H1 (cell line): Measurements from ENCODE around the gene HSPA4L. TPM values are rescaled to one million over a fixed set of nuclear protein-coding genes. Genes with fewer than 3 reads are reported as not detected.

Experiments used
- CTCF ChIA-PET: fragments of 300-600 bp; sonication (Branson Sonifier 250); formaldehyde crosslinking; loops from one replicate; lab custom pipeline; 2021; ENCODE audit not compliant: partially characterized antibody; lab: Charles Lee
- POLR2A ChIA-PET: fragments of 300-600 bp; sonication (Branson Sonifier 250); formaldehyde crosslinking; loops from one replicate; lab custom pipeline; 2021; ENCODE audit warnings: inconsistent platforms; ENCODE audit not compliant: partially characterized antibody; lab: Charles Lee
- DNase-seq, 2 experiments: peaks; one replicate each; pipeline versions ENCODE4 v3.0.0 to v3.0.0-alpha.2; 2010 to 2022; ENCODE audit warnings: low spot score in 2 of 2, low read depth in 1 of 2, mixed read lengths in 1 of 2
- FAIRE-seq: peaks from 2 replicates; lab custom pipeline; 2011; peaks lifted over from hg19 to GRCh38; lab: Jason Lieb, UNC
- H2AFZ ChIP-seq: 2 replicates; pipeline ENCODE4 v1.8.1; 2012; ENCODE audit warnings: low read length, inconsistent platforms
- H2AK5ac ChIP-seq: 2 replicates; pipeline ENCODE4 v1.6.1; 2013; ENCODE audit warnings: low read depth, low read length
- H2BK120ac ChIP-seq: replicated peaks from 2 replicates; pipeline ENCODE3; 2013; ENCODE audit warnings: low read depth, low read length, inconsistent platforms
- H2BK12ac ChIP-seq: 2 replicates; pipeline ENCODE4 v1.6.1; 2013; ENCODE audit warnings: low read depth, low read length
- H2BK15ac ChIP-seq: 2 replicates; pipeline ENCODE4 v1.6.1; 2013; ENCODE audit warnings: low read length
- H2BK20ac ChIP-seq: 2 replicates; pipeline ENCODE4 v1.6.1; 2013; ENCODE audit warnings: low read length
- H2BK5ac ChIP-seq: 2 replicates; pipeline ENCODE4 v1.6.1; 2013; ENCODE audit warnings: low read depth, low read length
- H3K14ac ChIP-seq: 2 replicates; pipeline ENCODE4 v1.6.1; 2013; ENCODE audit warnings: inconsistent platforms; ENCODE audit not compliant: insufficient read length
- H3K18ac ChIP-seq: 2 replicates; pipeline ENCODE4 v1.6.1; 2013; ENCODE audit warnings: low read length; ENCODE audit errors: extremely low read depth
- H3K23ac ChIP-seq: 2 replicates; pipeline ENCODE4 v1.6.1; 2013; ENCODE audit warnings: inconsistent platforms; ENCODE audit not compliant: insufficient read length
- H3K23me2 ChIP-seq: 2 replicates; pipeline ENCODE4 v1.6.1; 2013; ENCODE audit warnings: low read depth, low read length
- H3K27ac ChIP-seq: 2 replicates; pipeline ENCODE4 v1.6.1; 2011; ENCODE audit warnings: low read depth, low read length, inconsistent platforms
- H3K27me3 ChIP-seq, 4 experiments: replicated peaks in 1 of 4; 1 replicate in 1 of 4; 2 replicates in 3 of 4; pipeline versions ENCODE4 v1.6.1 to v1.8.1; 2011 to 2013; ENCODE audit warnings: low read length in 3 of 4, mild to moderate bottlenecking in 3 of 4, inconsistent platforms in 2 of 4, mixed read lengths in 2 of 4, moderate library complexity in 1 of 4; ENCODE audit not compliant: control insufficient read depth in 3 of 4, insufficient read depth in 3 of 4; ENCODE audit errors: extremely low read depth in 1 of 4
- H3K36me3 ChIP-seq, 4 experiments: 2 replicates each; pipeline versions ENCODE4 v1.6.1 to v1.8.1; 2011 to 2013; ENCODE audit warnings: mild to moderate bottlenecking in 4 of 4, low read length in 3 of 4, moderate library complexity in 2 of 4, control low read depth in 1 of 4, inconsistent platforms in 1 of 4; ENCODE audit not compliant: insufficient read depth in 4 of 4, control insufficient read depth in 2 of 4
- H3K4ac ChIP-seq: replicated peaks from 2 replicates; pipeline ENCODE3; 2013; ENCODE audit warnings: low read length, low read depth, mixed read lengths, inconsistent platforms; ENCODE audit not compliant: insufficient read length
- H3K4me1 ChIP-seq, 4 experiments: replicated peaks in 1 of 4; 1 replicate in 1 of 4; 2 replicates in 3 of 4; pipeline versions ENCODE4 v1.6.1 to v1.8.1; 2011 to 2013; ENCODE audit warnings: low read length in 3 of 4, inconsistent platforms in 2 of 4, mixed read lengths in 1 of 4; ENCODE audit not compliant: insufficient read depth in 4 of 4, control insufficient read depth in 3 of 4
- H3K4me2 ChIP-seq, 2 experiments: 2 replicates each; pipeline versions ENCODE4 v1.6.1 to v1.8.1; 2011 to 2013; ENCODE audit warnings: low read depth in 2 of 2, low read length in 2 of 2, control low read depth in 1 of 2, inconsistent platforms in 1 of 2, mild to moderate bottlenecking in 1 of 2; ENCODE audit not compliant: insufficient read depth in 1 of 2
- H3K4me3 ChIP-seq, 4 experiments: fragments of 200-600, 300-600 bp in 1 of 4; sonication (generic), shearing (Covaris generic), sonication (Bioruptor Twin) in 1 of 4; 2 replicates each; pipeline versions ENCODE4 v1.5.1 to v1.8.1; 2011 to 2016; ENCODE audit warnings: low read length in 4 of 4, low read depth in 3 of 4, control low read depth in 2 of 4, inconsistent platforms in 2 of 4, mild to moderate bottlenecking in 2 of 4, mixed read lengths in 1 of 4, moderate library complexity in 1 of 4; ENCODE audit not compliant: insufficient read depth in 2 of 4; ENCODE audit errors: extremely low read depth in 1 of 4
- H3K56ac ChIP-seq: replicated peaks from 2 replicates; pipeline ENCODE3; 2013; ENCODE audit warnings: low read depth, mild to moderate bottlenecking, mixed read lengths, low read length, inconsistent platforms; ENCODE audit not compliant: insufficient read length
- H3K79me1 ChIP-seq: 2 replicates; pipeline ENCODE4 v1.6.1; 2013; ENCODE audit warnings: low read depth, low read length, control low read depth
- H3K79me2 ChIP-seq, 2 experiments: 2 replicates each; pipeline versions ENCODE4 v1.6.1 to v1.8.1; 2012 to 2013; ENCODE audit warnings: low read length in 2 of 2, mild to moderate bottlenecking in 2 of 2, inconsistent platforms in 1 of 2; ENCODE audit not compliant: insufficient read depth in 2 of 2, control insufficient read depth in 1 of 2
- H3K9ac ChIP-seq, 4 experiments: replicated peaks in 1 of 4; 1 replicate in 1 of 4; 2 replicates in 3 of 4; pipeline versions ENCODE4 v1.6.1 to v1.8.1; 2011 to 2013; ENCODE audit warnings: low read depth in 3 of 4, low read length in 3 of 4, control low read depth in 2 of 4, mild to moderate bottlenecking in 2 of 4, moderate library complexity in 2 of 4, inconsistent platforms in 1 of 4; ENCODE audit errors: extremely low read depth in 1 of 4
- H3K9me3 ChIP-seq, 2 experiments: 2 replicates each; pipeline versions ENCODE4 v1.6.1 to v1.8.1; 2012 to 2013; ENCODE audit warnings: mild to moderate bottlenecking in 2 of 2, moderate library complexity in 2 of 2, control low read depth in 1 of 2, inconsistent platforms in 1 of 2, low read depth in 1 of 2, low read length in 1 of 2, mixed read lengths in 1 of 2; ENCODE audit not compliant: insufficient read depth in 2 of 2
- H4K20me1 ChIP-seq, 2 experiments: replicated peaks in 1 of 2; 2 replicates each; pipeline versions ENCODE3 to v1.8.1; 2011 to 2013; ENCODE audit warnings: inconsistent platforms in 2 of 2, low read length in 2 of 2, mild to moderate bottlenecking in 1 of 2; ENCODE audit not compliant: insufficient read depth in 2 of 2, control insufficient read depth in 1 of 2
- H4K5ac ChIP-seq: 2 replicates; pipeline ENCODE4 v1.6.1; 2013; ENCODE audit warnings: low read length, low read depth, mixed read lengths, inconsistent platforms; ENCODE audit not compliant: insufficient read length
- H4K8ac ChIP-seq: 2 replicates; pipeline ENCODE4 v1.8.0; 2013; ENCODE audit warnings: mild to moderate bottlenecking, moderate library complexity, low read length, inconsistent platforms; ENCODE audit not compliant: insufficient read depth; ENCODE audit errors: extremely low read depth
- H4K91ac ChIP-seq: replicated peaks from 2 replicates; pipeline ENCODE3; 2013; ENCODE audit warnings: low read length, mixed read lengths, inconsistent platforms; ENCODE audit not compliant: insufficient read length
- CTCF ChIP-seq, 3 experiments: IDR thresholded peaks; 1 replicate in 2 of 3; 2 replicates in 1 of 3; pipeline versions ENCODE4 v1.5.1 to v1.6.1; 2011; ENCODE audit warnings: low read length in 3 of 3, mild to moderate bottlenecking in 3 of 3, inconsistent platforms in 2 of 3, low read depth in 1 of 3, moderate library complexity in 1 of 3; ENCODE audit not compliant: insufficient read depth in 1 of 3; ENCODE audit errors: control extremely low read depth in 1 of 3
- JUN ChIP-seq: IDR thresholded peaks from 2 replicates; pipeline ENCODE4 v1.6.1; 2011; ENCODE audit warnings: low read depth, mild to moderate bottlenecking, improper control_type of control experiment, low read length
- SAP30 ChIP-seq: fragments of 300-600 bp; sonication (generic); IDR thresholded peaks from 2 replicates; pipeline ENCODE4 v1.7.1; 2012; ENCODE audit warnings: low read length, moderate library complexity, mild to moderate bottlenecking, inconsistent platforms; ENCODE audit not compliant: insufficient read depth, insufficient replicate concordance
- WGBS, 2 experiments: shearing (Covaris generic) in 1 of 2; methylation state at CpG; one replicate each; pipeline versions ENCODE4 v1.1.6 to v1.1.7; 2013 to 2015; ENCODE audit warnings: low lambda C conversion rate in 2 of 2, mixed read lengths in 2 of 2, inconsistent platforms in 1 of 2, low coverage in 1 of 2, missing lambda C conversion rate in 1 of 2; ENCODE audit not compliant: insufficient replicate concordance in 2 of 2, insufficient coverage in 1 of 2, insufficient read length in 1 of 2; ENCODE audit errors: extremely low coverage in 1 of 2, missing lambda C conversion rate in 1 of 2; 5-methylcytosine and 5-hydroxymethylcytosine counted together
- long read RNA-seq, 2 experiments: library from RNA in 1 of 2; library from capped mRNA in 1 of 2; stranded (forward); transcript quantifications; one replicate each; pipeline ENCODE4 v2.0.0, GENCODE V29; 2021; ENCODE audit warnings: inconsistent platforms in 1 of 2
- polyA minus RNA-seq, 3 experiments: library from RNA; depleted of rRNA, polyadenylated mRNA; stranded (reverse); fragments of >200 nt; gene quantifications; 1 replicate in 2 of 3; 2 replicates in 1 of 3; pipeline ENCODE4 v1.2.3, GENCODE V29; 2011
- polyA plus RNA-seq, 7 experiments: library from polyadenylated mRNA; depleted of rRNA in 3 of 7; stranded (reverse) in 5 of 7; unstranded in 2 of 7; fragments of >200 nt in 5 of 7; fragments of 200-250 nt in 2 of 7; gene quantifications; 1 replicate in 5 of 7; 2 replicates in 1 of 7; 4 replicates in 1 of 7; pipeline versions ENCODE4 v1.2.1 to v1.2.3, GENCODE V29; 2011 to 2013; ENCODE audit warnings: missing spikeins in 2 of 7, mixed read lengths in 2 of 7
- total RNA-seq: library from RNA; stranded (reverse); fragmentation: NEBNext Ultra II Directional; extraction: Animal tissue kit (Norgen Biotek cat#: 25700); gene quantifications from 2 replicates; pipeline ENCODE4 v1.2.1, GENCODE V29; 2021
- TF ChIP-seq, protein P1 (sequence below): IDR thresholded peaks from 2 replicates; pipeline ENCODE4 v1.6.1; 2012; ENCODE audit warnings: inconsistent platforms

The HSPA4L gene
- 4.6 and 4.7 TPM in 2 replicates for total RNA-seq
- 0.65 and 1.0 TPM in 2 replicates for polyA plus RNA-seq (2011; rRNA removed)
- polyA plus RNA-seq (2011; cell fraction: cytosol; rRNA removed), result 1.5 TPM
- 1.1 TPM for polyA plus RNA-seq (2011; cell fraction: nucleus; rRNA removed)
- 2.3 to 4.0 TPM (median 2.6 TPM) in 4 replicates for polyA plus RNA-seq (2012, experiment 1 of 2)
- polyA plus RNA-seq (2012, experiment 2 of 2), result 0.09 TPM
- 3.0 TPM for polyA plus RNA-seq (2013, experiment 1 of 2)
- polyA plus RNA-seq (2013, experiment 2 of 2), result 3.2 TPM
- 4.1 and 5.8 TPM in 2 replicates for polyA minus RNA-seq (2011; rRNA and poly(A)+ RNA removed)
- 1.5 TPM for polyA minus RNA-seq (2011; cell fraction: cytosol; rRNA and poly(A)+ RNA removed)
- 6.1 TPM for polyA minus RNA-seq (2011; cell fraction: nucleus; rRNA and poly(A)+ RNA removed)
- long read RNA-seq, experiment 1, partial matches to known transcripts, result 1 of 2 reads
- long read RNA-seq, experiment 1, other reads (novel, unspliced or antisense), result 1 of 2 reads
- long read RNA-seq, experiment 2, full-length matches to known transcripts, result 1 of 1 reads
- long read RNA-seq, experiment 2, partial matches to known transcripts, result 0 of 1 reads
- long read RNA-seq, experiment 2, other reads (novel, unspliced or antisense), result 0 of 1 reads

GRCh38 chr4:127782275-127783025 is at the start of gene HSPA4L:
TSS of gene HSPA4L (plus strand) at chr4:127782322. CDS start at chr4:127782551, 229 bp downstream.
- peaks cover 7 to 34% (median 25%) of the 10 kb centered on the region in 4 experiments for H3K27me3 ChIP-seq
- H3K56ac ChIP-seq, result no peak within 1 kb of the TSS
- no peak within 1 kb of the TSS for H2BK120ac ChIP-seq
- WGBS, 2 experiments, result 4% methylated on average over 53 of the region's 63 CpGs; no CpG with 5 or more reads in 1 of the 2 experiments
- no peak within 1 kb of the TSS for H4K91ac ChIP-seq
- peak within 1 kb of the TSS; percentile 25; the same call in 1 of the 2 replicates for H2BK15ac ChIP-seq
- H4K8ac ChIP-seq, result peak within 1 kb of the TSS; percentile 97; the same call in 1 of the 2 replicates
- peak within 1 kb of the TSS; percentile 72 for H3K18ac ChIP-seq
- no peaks in the 10 kb centered on the region for H3K36me3 ChIP-seq
- no peaks in the 10 kb centered on the region for H3K9me3 ChIP-seq
- no peaks in the 10 kb centered on the region for H4K20me1 ChIP-seq
- peaks cover 0 to 8% (median 1%) of the 10 kb centered on the region in 4 experiments; a peak in 5 of 7 replicates for H3K4me1 ChIP-seq
- DNase-seq (no peak), FAIRE-seq (no peak)
- POLR2A ChIA-PET, result interaction anchor here (0.6 to 1.8 kb wide), 11 partner anchors 9 to 1871 kb away, joined by 3 to 11 read pairs (median 3); partner anchors contain the start of genes ABHD18, MFSD8 and PLK4
- no peak within 1 kb of the TSS for H3K14ac ChIP-seq
- no peak within 1 kb of the TSS for H3K27ac ChIP-seq
- peak within 1 kb of the TSS; percentile 99 for H2AFZ ChIP-seq
- CTCF ChIA-PET, result interaction anchor here (0.5 to 1.3 kb wide), 12 partner anchors 32 to 355 kb away, joined by 3 to 7 read pairs (median 3); no protein-coding TSS in a partner anchor
- peaks cover 12% of the 10 kb centered on the region for H3K23me2 ChIP-seq
- peak within 1 kb of the TSS; percentile 93; the same call in 1 of the 2 replicates for H2BK12ac ChIP-seq
- H3K79me2 ChIP-seq, result no peaks in the 10 kb centered on the region
- peak within 1 kb of the TSS; percentile 63 for H2BK5ac ChIP-seq
- H2BK20ac ChIP-seq, result no peak within 1 kb of the TSS; the same call in 1 of the 2 replicates
- H3K4me2 ChIP-seq, result peak within 1 kb of the TSS; percentile 87 to 99
- peak within 1 kb of the TSS; percentile 8 for H3K4ac ChIP-seq
- peak within 1 kb of the TSS; percentile 48 for H4K5ac ChIP-seq
- peak within 1 kb of the TSS; percentile 69 to 84 (median 75) for H3K9ac ChIP-seq
- H3K79me1 ChIP-seq, result no peaks in the 10 kb centered on the region
- H2AK5ac ChIP-seq, result 0 out of 2 replicates have a peak within 1 kb of the TSS, but pooled peaks have one; percentile 32
- H3K23ac ChIP-seq, result no peak within 1 kb of the TSS
- peak within 1 kb of the TSS; percentile 52 to 80 (median 70) for H3K4me3 ChIP-seq
- TF ChIP-seq SAP30 (no peak), JUN (0 out of 2 replicates have a peak, but pooled peaks have one; percentile 35), CTCF (IDR thresholded peaks at IDR 0.05; ENCODE audit: control extremely low read depth in 1 of 3, insufficient read depth in 1 of 3, low read depth in 1 of 3, low read length in 3 of 3) (peak; percentile 27 to 42 (median 33); a peak in 3 of 4 replicates)
- TF ChIP-seq, protein P1, sequence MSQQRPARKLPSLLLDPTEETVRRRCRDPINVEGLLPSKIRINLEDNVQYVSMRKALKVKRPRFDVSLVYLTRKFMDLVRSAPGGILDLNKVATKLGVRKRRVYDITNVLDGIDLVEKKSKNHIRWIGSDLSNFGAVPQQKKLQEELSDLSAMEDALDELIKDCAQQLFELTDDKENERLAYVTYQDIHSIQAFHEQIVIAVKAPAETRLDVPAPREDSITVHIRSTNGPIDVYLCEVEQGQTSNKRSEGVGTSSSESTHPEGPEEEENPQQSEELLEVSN, result peak; percentile 59
